ENCODE data around the gene F11.

GRCh38 chr4:186240848-186241491 is 25.0 kb upstream of the F11 start:
- TF ChIP-seq CTCF (IDR thresholded peaks at IDR 0.05) (no peak), MAX (CRISPR knock-in tag; IDR thresholded peaks at IDR 0.05) (no peak)

Measured in WTC11 (cell line).